Measurements from ENCODE around the gene S100A4. TPM values are rescaled to one million over a fixed set of nuclear protein-coding genes. Genes with fewer than 3 reads are reported as not detected.

The S100A4 gene
- total RNA-seq, 1 experiment from 2014 or later = 22.7 TPM

- TF ChIP-seq SOX15 (CRISPR knock-in tag; IDR thresholded peaks at IDR 0.05) (no peak), ZNF396 (CRISPR knock-in tag; IDR thresholded peaks at IDR 0.05; ENCODE audit: borderline replicate concordance) (no peak), SMAD3 (CRISPR knock-in tag; IDR thresholded peaks at IDR 0.05; ENCODE audit: borderline replicate concordance) (no peak), MAX (CRISPR knock-in tag; IDR thresholded peaks at IDR 0.05) (no peak), CBFB (CRISPR knock-in tag; IDR thresholded peaks at IDR 0.05; ENCODE audit: low read depth) (no peak), IRF1 (CRISPR knock-in tag; IDR thresholded peaks at IDR 0.05) (no peak), HMGXB4 (CRISPR knock-in tag; IDR thresholded peaks at IDR 0.05) (no peak)
Observed at GRCh38 chr1:153527683-153528040, 17.9 kb downstream of the S100A4 start (continued).

GRCh38 chr1:153527023-153527682 is 18.5 kb downstream of the S100A4 start:
- no peak for DNase-seq (ENCODE audit: low spot score)
- Mint-ChIP-seq H3K4me1 (peaks cover 25% of the 10 kb centered on the region), H3K36me3 (peaks cover 4% of the 10 kb centered on the region), H3K27ac (no peak overlapping the region), H3K9me3 (peaks cover 6% of the 10 kb centered on the region), H3K4me3 (no peak overlapping the region), H3K27me3 (ENCODE audit: low read depth) (peaks cover 7% of the 10 kb centered on the region)
- POLR2A ChIA-PET = no interaction called here
- ATAC-seq = peak; percentile 69
- CTCF ChIA-PET = interaction anchor here (0.9 to 3.6 kb wide), 5 partner anchors 9 to 100 kb away, joined by 3 to 15 read pairs (median 4); partner anchors contain the start of genes S100A13 and S100A6
- TF ChIP-seq JUN (CRISPR knock-in tag; IDR thresholded peaks at IDR 0.05) (no peak), TEAD4 (CRISPR knock-in tag; IDR thresholded peaks at IDR 0.05) (no peak), FOXJ3 (CRISPR knock-in tag; IDR thresholded peaks at IDR 0.05; ENCODE audit: borderline replicate concordance) (no peak), NR3C1 (CRISPR knock-in tag; conservative IDR thresholded peaks at IDR 0.05; ENCODE audit: low read depth) (no peak), MLX (CRISPR knock-in tag; IDR thresholded peaks at IDR 0.05) (no peak), STAT6 (CRISPR knock-in tag; conservative IDR thresholded peaks at IDR 0.05; ENCODE audit: low read depth) (no peak), EMX1 (CRISPR knock-in tag; IDR thresholded peaks at IDR 0.05) (no peak), CTCF (IDR thresholded peaks at IDR 0.05) (no peak), ZNF532 (CRISPR knock-in tag; IDR thresholded peaks at IDR 0.05; ENCODE audit: borderline replicate concordance) (no peak), USF1 (CRISPR knock-in tag; IDR thresholded peaks at IDR 0.05) (no peak), ZBTB21 (CRISPR knock-in tag; IDR thresholded peaks at IDR 0.05; ENCODE audit: borderline replicate concordance) (no peak), FOXP4 (CRISPR knock-in tag; IDR thresholded peaks at IDR 0.05) (no peak)

Data from WTC11 (cell line).